GM12878 (cell line): ENCODE results near the gene SASH1. TPM values are rescaled to one million over a fixed set of nuclear protein-coding genes. Genes with fewer than 3 reads are reported as not detected.

Experiments used
- ATAC-seq: fragments of 200-7000 bp; cut with Tn5 transposase; 3 replicates; pipeline ENCODE4 v1.9.1; 2020; ENCODE audit warnings: mild to moderate bottlenecking, moderate library complexity
- BruUV-seq: library from RNA; stranded (reverse); fragments of 400-500 nt; replicated peaks from 2 replicates; lab custom pipeline; 2021; lab: Mats Ljungman, UMichigan
- CTCF ChIA-PET: fragments of 300-600 bp; sonication (Branson Sonifier 250); formaldehyde crosslinking; extraction: SDS; loops from one replicate; lab custom pipeline; 2021; ENCODE audit warnings: inconsistent platforms; lab: Yijun Ruan, JAX
- POLR2A ChIA-PET: fragments of 350-600 bp; formaldehyde crosslinking; extraction: SDS; loops from one replicate; lab custom pipeline; 2021; ENCODE audit warnings: inconsistent platforms; lab: Charles Lee
- RAD21 ChIA-PET: fragments of 300-600 bp; sonication (Branson Sonifier 250); formaldehyde crosslinking; loops from one replicate; lab custom pipeline; 2023; ENCODE audit warnings: antibody characterized with exemption; ENCODE audit not compliant: unreplicated experiment; lab: Charles Lee
- SMC1A ChIA-PET: fragments of 300-600 bp; sonication (Branson Sonifier 250); formaldehyde crosslinking; loops from one replicate; lab custom pipeline; 2023; ENCODE audit not compliant: unreplicated experiment, uncharacterized antibody; lab: Charles Lee
- DNase-seq: peaks from one replicate; pipeline ENCODE4 v3.0.0-alpha.2; 2011; ENCODE audit warnings: low read depth, low spot score
- FAIRE-seq: peaks from 3 replicates; lab custom pipeline; 2011; peaks lifted over from hg19 to GRCh38; lab: Jason Lieb, UNC
- H2AFZ ChIP-seq: 2 replicates; pipeline ENCODE4 v1.6.0; 2011; ENCODE audit warnings: low read depth, low read length, control low read depth; ENCODE audit not compliant: control insufficient read depth
- H3K27ac ChIP-seq: 2 replicates; pipeline ENCODE4 v1.5.1; 2011; ENCODE audit warnings: control low read depth; ENCODE audit not compliant: control insufficient read depth, insufficient read depth
- H3K27me3 ChIP-seq, 2 experiments: replicated peaks in 1 of 2; 2 replicates each; pipeline versions ENCODE4 v1.6.0 to v1.6.1; 2011; ENCODE audit warnings: low read length in 1 of 2; ENCODE audit not compliant: control insufficient read depth in 2 of 2, insufficient read depth in 2 of 2
- H3K36me3 ChIP-seq, 2 experiments: 2 replicates each; pipeline ENCODE4 v1.5.1; 2011; ENCODE audit warnings: low read length in 1 of 2; ENCODE audit not compliant: control insufficient read depth in 2 of 2, insufficient read depth in 2 of 2
- H3K4me1 ChIP-seq: 2 replicates; pipeline ENCODE4 v1.6.1; 2011; ENCODE audit warnings: mild to moderate bottlenecking, low read length, moderate library complexity, mixed read lengths; ENCODE audit not compliant: control insufficient read depth, insufficient read depth
- H3K4me2 ChIP-seq: 2 replicates; pipeline ENCODE4 v1.6.0; 2011; ENCODE audit warnings: control low read depth; ENCODE audit not compliant: control insufficient read depth, insufficient read depth
- H3K4me3 ChIP-seq: fragments of 200-600 bp; sonication (generic); 2 replicates; pipeline ENCODE4 v1.5.1; 2016
- H3K79me2 ChIP-seq: 2 replicates; pipeline ENCODE4 v1.6.0; 2011; ENCODE audit warnings: low read length; ENCODE audit not compliant: control insufficient read depth, insufficient read depth
- H3K9ac ChIP-seq: 2 replicates; pipeline ENCODE4 v1.8.0; 2011; ENCODE audit warnings: low read length, control low read depth, mixed read lengths; ENCODE audit not compliant: control insufficient read depth, insufficient read depth
- H3K9me3 ChIP-seq: replicated peaks from 3 replicates; pipeline ENCODE4 v1.5.1; 2011; ENCODE audit warnings: mild to moderate bottlenecking, low read length; ENCODE audit not compliant: control insufficient read depth, insufficient read depth
- H4K20me1 ChIP-seq: 2 replicates; pipeline ENCODE4 v1.6.0; 2011; ENCODE audit not compliant: control insufficient read depth, insufficient read depth
- ESRRA ChIP-seq: IDR thresholded peaks from 2 replicates; pipeline ENCODE4 v1.6.1; 2012; ENCODE audit warnings: mild to moderate bottlenecking, low read length, improper control_type of control experiment
- HDAC2 ChIP-seq: fragments of 200-600 bp; sonication (generic); IDR thresholded peaks from 2 replicates; pipeline ENCODE4 v1.6.1; 2017
- MXI1 ChIP-seq: fragments of 150-350 bp; IDR thresholded peaks from 2 replicates; pipeline ENCODE4 v1.6.1; 2011; ENCODE audit warnings: low read depth, mild to moderate bottlenecking, inconsistent platforms, low read length, improper control_type of control experiment
- WGBS: methylation state at CpG from one replicate; pipeline ENCODE4 v1.1.6; 2016; ENCODE audit warnings: low lambda C conversion rate; ENCODE audit not compliant: insufficient replicate concordance, insufficient coverage; ENCODE audit errors: missing lambda C conversion rate; 5-methylcytosine and 5-hydroxymethylcytosine counted together
- in situ Hi-C: fragments of 300-500 bp; cut with MboI; formaldehyde crosslinking; loops from 9 replicates; pipeline ENCODE4 v1.14.3; 2018; ENCODE audit warnings: mixed read lengths
- intact Hi-C: fragments of 100-400 bp; cut with micrococcal nuclease; formaldehyde crosslinking; loops from one replicate; pipeline ENCODE4 v1.14.2; 2022; ENCODE audit not compliant: unreplicated experiment
- polyA plus RNA-seq, 11 experiments: library from polyadenylated mRNA; depleted of rRNA in 4 of 11; unstranded in 6 of 11; stranded (reverse) in 5 of 11; fragments of >200 nt; fragmentation: Nextera tagmentation in 4 of 11; fragmentation: Illumina TruSeq in 1 of 11; extraction: Ambion mirVana in 4 of 11; extraction: Trizol in 1 of 11; gene quantifications; 1 replicate in 1 of 11; 2 replicates in 10 of 11; pipeline versions ENCODE4 v1.2.1 to v1.2.3, GENCODE V29; 2011 to 2016; ENCODE audit warnings: inconsistent platforms in 2 of 11, missing spikeins in 2 of 11, low read depth in 1 of 11
- total RNA-seq, 4 experiments: library from RNA; depleted of rRNA in 3 of 4; stranded (reverse); fragments of >200 nt in 3 of 4; fragmentation: Illumina TruSeq in 1 of 4; extraction: Trizol in 1 of 4; gene quantifications; 2 replicates each; pipeline versions ENCODE4 v1.2.1 to v1.2.3, GENCODE V29; 2013 to 2021
- TF ChIP-seq, protein P1 (sequence below): fragments of 450-650 bp; IDR thresholded peaks from 2 replicates; pipeline ENCODE4 v1.6.1; 2018; ENCODE audit warnings: mild to moderate bottlenecking, low read depth, moderate library complexity; ENCODE audit not compliant: partially characterized antibody
- TF ChIP-seq, protein P2 (sequence below): fragments of 450-650 bp; formaldehyde crosslinking; IDR thresholded peaks from 2 replicates; pipeline ENCODE4 v1.5.0; 2022; ENCODE audit warnings: mild to moderate bottlenecking, missing genetic modification characterization

SASH1 gene
- total and polyA plus RNA-seq, 10 of the 15 experiments (the other 5 are each of a cell fraction or from before 2014, with no cell fraction given): 0.01 to 0.73 (median 0.14) TPM; not detected in 4

DNA sequence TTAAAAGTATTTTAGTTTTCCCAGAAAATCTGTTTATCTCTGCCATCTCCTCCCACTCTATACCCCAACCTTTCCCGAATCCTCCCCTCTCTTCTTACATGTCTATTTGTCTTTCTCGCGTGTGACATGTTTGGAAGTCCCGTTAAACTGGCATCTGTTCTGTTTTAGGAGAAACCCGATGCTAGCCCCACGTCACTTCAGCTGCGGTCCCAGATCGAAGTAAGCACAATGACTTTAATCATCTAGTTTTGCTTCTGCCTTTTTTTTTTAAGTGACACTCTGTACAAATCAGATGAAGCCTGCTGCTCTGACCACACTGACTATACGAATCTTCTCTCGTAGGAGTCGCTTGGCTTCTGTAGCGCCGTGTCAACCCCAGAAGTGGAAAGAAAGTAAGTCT lies 97.4 kb downstream of the SASH1 start:
- TF ChIP-seq, protein P1, sequence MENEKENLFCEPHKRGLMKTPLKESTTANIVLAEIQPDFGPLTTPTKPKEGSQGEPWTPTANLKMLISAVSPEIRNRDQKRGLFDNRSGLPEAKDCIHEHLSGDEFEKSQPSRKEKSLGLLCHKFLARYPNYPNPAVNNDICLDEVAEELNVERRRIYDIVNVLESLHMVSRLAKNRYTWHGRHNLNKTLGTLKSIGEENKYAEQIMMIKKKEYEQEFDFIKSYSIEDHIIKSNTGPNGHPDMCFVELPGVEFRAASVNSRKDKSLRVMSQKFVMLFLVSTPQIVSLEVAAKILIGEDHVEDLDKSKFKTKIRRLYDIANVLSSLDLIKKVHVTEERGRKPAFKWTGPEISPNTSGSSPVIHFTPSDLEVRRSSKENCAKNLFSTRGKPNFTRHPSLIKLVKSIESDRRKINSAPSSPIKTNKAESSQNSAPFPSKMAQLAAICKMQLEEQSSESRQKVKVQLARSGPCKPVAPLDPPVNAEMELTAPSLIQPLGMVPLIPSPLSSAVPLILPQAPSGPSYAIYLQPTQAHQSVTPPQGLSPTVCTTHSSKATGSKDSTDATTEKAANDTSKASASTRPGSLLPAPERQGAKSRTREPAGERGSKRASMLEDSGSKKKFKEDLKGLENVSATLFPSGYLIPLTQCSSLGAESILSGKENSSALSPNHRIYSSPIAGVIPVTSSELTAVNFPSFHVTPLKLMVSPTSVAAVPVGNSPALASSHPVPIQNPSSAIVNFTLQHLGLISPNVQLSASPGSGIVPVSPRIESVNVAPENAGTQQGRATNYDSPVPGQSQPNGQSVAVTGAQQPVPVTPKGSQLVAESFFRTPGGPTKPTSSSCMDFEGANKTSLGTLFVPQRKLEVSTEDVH: no peak
- TF ChIP-seq HDAC2 (no peak), ESRRA (no peak), MXI1 (no peak)
- TF ChIP-seq, protein P2, sequence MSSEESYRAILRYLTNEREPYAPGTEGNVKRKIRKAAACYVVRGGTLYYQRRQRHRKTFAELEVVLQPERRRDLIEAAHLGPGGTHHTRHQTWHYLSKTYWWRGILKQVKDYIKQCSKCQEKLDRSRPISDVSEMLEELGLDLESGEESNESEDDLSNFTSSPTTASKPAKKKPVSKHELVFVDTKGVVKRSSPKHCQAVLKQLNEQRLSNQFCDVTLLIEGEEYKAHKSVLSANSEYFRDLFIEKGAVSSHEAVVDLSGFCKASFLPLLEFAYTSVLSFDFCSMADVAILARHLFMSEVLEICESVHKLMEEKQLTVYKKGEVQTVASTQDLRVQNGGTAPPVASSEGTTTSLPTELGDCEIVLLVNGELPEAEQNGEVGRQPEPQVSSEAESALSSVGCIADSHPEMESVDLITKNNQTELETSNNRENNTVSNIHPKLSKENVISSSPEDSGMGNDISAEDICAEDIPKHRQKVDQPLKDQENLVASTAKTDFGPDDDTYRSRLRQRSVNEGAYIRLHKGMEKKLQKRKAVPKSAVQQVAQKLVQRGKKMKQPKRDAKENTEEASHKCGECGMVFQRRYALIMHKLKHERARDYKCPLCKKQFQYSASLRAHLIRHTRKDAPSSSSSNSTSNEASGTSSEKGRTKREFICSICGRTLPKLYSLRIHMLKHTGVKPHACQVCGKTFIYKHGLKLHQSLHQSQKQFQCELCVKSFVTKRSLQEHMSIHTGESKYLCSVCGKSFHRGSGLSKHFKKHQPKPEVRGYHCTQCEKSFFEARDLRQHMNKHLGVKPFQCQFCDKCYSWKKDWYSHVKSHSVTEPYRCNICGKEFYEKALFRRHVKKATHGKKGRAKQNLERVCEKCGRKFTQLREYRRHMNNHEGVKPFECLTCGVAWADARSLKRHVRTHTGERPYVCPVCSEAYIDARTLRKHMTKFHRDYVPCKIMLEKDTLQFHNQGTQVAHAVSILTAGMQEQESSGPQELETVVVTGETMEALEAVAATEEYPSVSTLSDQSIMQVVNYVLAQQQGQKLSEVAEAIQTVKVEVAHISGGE (CRISPR knock-in tag): no peak
- no peaks in the 10 kb centered on the region for H3K79me2 ChIP-seq
- H3K9ac ChIP-seq: no peak overlapping the region
- no peak overlapping the region for H3K27ac ChIP-seq
- intact Hi-C loops: no loop called here
- in situ Hi-C loops: no loop called here
- BruUV-seq: no TSS peak
- FAIRE-seq (no peak), ATAC-seq (no peak), DNase-seq (no peak)
- no peak overlapping the region for H3K4me3 ChIP-seq
- ChIA-PET CTCF (no interaction called here), POLR2A (no interaction called here), RAD21 (no interaction called here), SMC1A (no interaction called here)
- no peaks in the 10 kb centered on the region; a peak in 1 of 4 replicates for H3K27me3 ChIP-seq
- H3K4me2 ChIP-seq: no peak overlapping the region
- no peak overlapping the region for H2AFZ ChIP-seq
- 71% methylated on average over 13 of the region's 13 CpGs for WGBS
- no peaks in the 10 kb centered on the region for H3K4me1 ChIP-seq
- no peaks in the 10 kb centered on the region for H3K9me3 ChIP-seq
- H4K20me1 ChIP-seq: no peaks in the 10 kb centered on the region
- H3K36me3 ChIP-seq: no peaks in the 10 kb centered on the region
